Activated naive CD4-positive, alpha-beta T cell treated with anti-CD3 and anti-CD28 coated beads for 36 hours (primary cell): ENCODE results near the gene FGF3. TPM values are rescaled to one million over a fixed set of nuclear protein-coding genes. Genes with fewer than 3 reads are reported as not detected.

Experiments used
- CTCF ChIA-PET: fragments of 350-600 bp; sonication (Branson Sonifier 250); formaldehyde crosslinking; loops from one replicate; lab custom pipeline; 2021; ENCODE audit warnings: antibody characterized with exemption; lab: Charles Lee
- DNase-seq: peaks from one replicate; pipeline ENCODE4 v3.0.0-alpha.2; 2020
- H3K27ac Mint-ChIP-seq: one replicate; pipeline ENCODE4 v1.8.0; 2021; ENCODE audit warnings: mild to moderate bottlenecking, mixed read lengths
- H3K27me3 Mint-ChIP-seq: one replicate; pipeline ENCODE4 v1.8.0; 2021; ENCODE audit warnings: low read depth, mixed read lengths
- H3K36me3 Mint-ChIP-seq: one replicate; pipeline ENCODE4 v1.8.0; 2021; ENCODE audit warnings: low read depth, mixed read lengths
- H3K4me1 Mint-ChIP-seq: one replicate; pipeline ENCODE4 v1.8.0; 2021; ENCODE audit warnings: low read depth, mixed read lengths
- H3K4me3 Mint-ChIP-seq: one replicate; pipeline ENCODE4 v1.8.0; 2021; ENCODE audit warnings: mild to moderate bottlenecking, moderate library complexity, mixed read lengths
- H3K9me3 Mint-ChIP-seq: one replicate; pipeline ENCODE4 v1.8.0; 2021; ENCODE audit warnings: mixed read lengths
- intact Hi-C: fragments of 100-400 bp; cut with micrococcal nuclease; formaldehyde crosslinking; loops from one replicate; pipeline ENCODE4 v1.15.1; 2023
- total RNA-seq, 2 experiments: library from RNA; stranded (reverse); gene quantifications; one replicate each; pipeline ENCODE4 v1.2.3, GENCODE V29; 2021

FGF3 gene
- total RNA-seq, 2 experiments from 2014 or later: not detected

- H3K36me3 Mint-ChIP-seq: no peaks in the 10 kb centered on the region
- intact Hi-C loops: loop anchor here (5.0 kb wide), 2 partner anchors 140 to 155 kb away; partner anchors contain the start of gene FGF19
- H3K9me3 Mint-ChIP-seq: peaks cover 4% of the 10 kb centered on the region
- DNase-seq: peak; percentile 46
- no peak overlapping the region for H3K4me3 Mint-ChIP-seq
- no peaks in the 10 kb centered on the region for H3K4me1 Mint-ChIP-seq
- no peak overlapping the region for H3K27ac Mint-ChIP-seq
- CTCF ChIA-PET: interaction anchor here (0.8 kb wide), 1 partner anchor 13 kb away, joined by 3 read pairs; no protein-coding TSS in a partner anchor
- H3K27me3 Mint-ChIP-seq: peaks cover 13% of the 10 kb centered on the region
These were observed 22.9 kb upstream of the FGF3 start for GRCh38 chr11:69841859-69842698.

GRCh38 chr11:69841170-69841858 is 22.1 kb upstream of the FGF3 start:
- CTCF ChIA-PET: interaction anchor here (0.8 kb wide), 1 partner anchor 12 kb away, joined by 3 read pairs; no protein-coding TSS in a partner anchor

GRCh38 chr11:69840371-69841169 is 21.4 kb upstream of the FGF3 start:
- Mint-ChIP-seq H3K27me3 (peaks cover 20% of the 10 kb centered on the region), H3K4me1 (no peaks in the 10 kb centered on the region), H3K36me3 (no peaks in the 10 kb centered on the region), H3K9me3 (peaks cover 4% of the 10 kb centered on the region), H3K4me3 (no peak overlapping the region), H3K27ac (no peak overlapping the region)
- no peak for DNase-seq
- intact Hi-C loops: loop anchor here (5.0 kb wide), 2 partner anchors 138 to 153 kb away; partner anchors contain the start of gene FGF19
- CTCF ChIA-PET: no interaction called here

More at GRCh38 chr11:69841170-69841858, 22.1 kb upstream of the FGF3 start:
- Mint-ChIP-seq H3K9me3 (peaks cover 4% of the 10 kb centered on the region), H3K4me1 (no peaks in the 10 kb centered on the region), H3K27me3 (peaks cover 15% of the 10 kb centered on the region), H3K4me3 (no peak overlapping the region), H3K36me3 (no peaks in the 10 kb centered on the region), H3K27ac (no peak overlapping the region)
- intact Hi-C loops: loop anchor here (5.0 kb wide), 2 partner anchors 139 to 154 kb away; partner anchors contain the start of gene FGF19
- no peak for DNase-seq

- intact Hi-C loops: no loop called here
- no peaks in the 10 kb centered on the region for H3K4me1 Mint-ChIP-seq
- CTCF ChIA-PET: interaction anchor here (0.7 kb wide), 1 partner anchor 47 kb away, joined by 3 read pairs; no protein-coding TSS in a partner anchor
- no peaks in the 10 kb centered on the region for H3K36me3 Mint-ChIP-seq
- no peak overlapping the region for H3K4me3 Mint-ChIP-seq
- no peak for DNase-seq
- H3K27ac Mint-ChIP-seq: no peak overlapping the region
- peaks cover 25% of the 10 kb centered on the region for H3K27me3 Mint-ChIP-seq
- H3K9me3 Mint-ChIP-seq: peaks cover 4% of the 10 kb centered on the region
These were observed 20.3 kb upstream of the FGF3 start for GRCh38 chr11:69839516-69839915.

- Mint-ChIP-seq H3K9me3 (peaks cover 4% of the 10 kb centered on the region), H3K4me1 (no peaks in the 10 kb centered on the region), H3K36me3 (no peaks in the 10 kb centered on the region), H3K4me3 (no peak overlapping the region), H3K27me3 (peaks cover 34% of the 10 kb centered on the region), H3K27ac (no peak overlapping the region)
- intact Hi-C loops: no loop called here
- DNase-seq: no peak
- CTCF ChIA-PET: no interaction called here
These were observed 18.6 kb upstream of the FGF3 start for GRCh38 chr11:69837791-69838190.

- CTCF ChIA-PET: no interaction called here
- DNase-seq: no peak
- Mint-ChIP-seq H3K4me3 (no peak overlapping the region), H3K4me1 (no peaks in the 10 kb centered on the region), H3K36me3 (no peaks in the 10 kb centered on the region), H3K27me3 (peaks cover 36% of the 10 kb centered on the region), H3K27ac (no peak overlapping the region), H3K9me3 (peaks cover 1% of the 10 kb centered on the region)
- intact Hi-C loops: no loop called here
These were observed 17.2 kb upstream of the FGF3 start for GRCh38 chr11:69836401-69836800.

GRCh38 chr11:69834811-69835800 is 15.9 kb upstream of the FGF3 start:
- Mint-ChIP-seq H3K4me3 (no peak overlapping the region), H3K9me3 (no peaks in the 10 kb centered on the region), H3K4me1 (no peaks in the 10 kb centered on the region), H3K27me3 (peaks cover 32% of the 10 kb centered on the region), H3K27ac (no peak overlapping the region), H3K36me3 (no peaks in the 10 kb centered on the region)
- CTCF ChIA-PET: no interaction called here
- intact Hi-C loops: no loop called here
- DNase-seq: no peak

- no peak overlapping the region for H3K27ac Mint-ChIP-seq
- no peaks in the 10 kb centered on the region for H3K4me1 Mint-ChIP-seq
- CTCF ChIA-PET: no interaction called here
These were observed 15.0 kb upstream of the FGF3 start for GRCh38 chr11:69834251-69834650.

GRCh38 chr11:69832561-69833413 is 13.6 kb upstream of the FGF3 start:
- Mint-ChIP-seq H3K4me1 (no peaks in the 10 kb centered on the region), H3K27ac (no peak overlapping the region), H3K4me3 (no peak overlapping the region), H3K36me3 (no peaks in the 10 kb centered on the region), H3K9me3 (no peaks in the 10 kb centered on the region), H3K27me3 (peaks cover 28% of the 10 kb centered on the region)
- DNase-seq: no peak
- CTCF ChIA-PET: interaction anchor here (1.1 kb wide), 1 partner anchor 17 kb away, joined by 6 read pairs; no protein-coding TSS in a partner anchor
- intact Hi-C loops: no loop called here

More at GRCh38 chr11:69834251-69834650, 15.0 kb upstream of the FGF3 start:
- Mint-ChIP-seq H3K4me3 (no peak overlapping the region), H3K9me3 (no peaks in the 10 kb centered on the region), H3K27me3 (peaks cover 32% of the 10 kb centered on the region), H3K36me3 (no peaks in the 10 kb centered on the region)
- DNase-seq: no peak
- intact Hi-C loops: no loop called here

- H3K27ac Mint-ChIP-seq: no peak overlapping the region
- peaks cover 26% of the 10 kb centered on the region for H3K27me3 Mint-ChIP-seq
- H3K4me3 Mint-ChIP-seq: no peak overlapping the region
- H3K36me3 Mint-ChIP-seq: no peaks in the 10 kb centered on the region
- DNase-seq: no peak
- no peaks in the 10 kb centered on the region for H3K4me1 Mint-ChIP-seq
- intact Hi-C loops: no loop called here
- no peaks in the 10 kb centered on the region for H3K9me3 Mint-ChIP-seq
- CTCF ChIA-PET: interaction anchor here (1.1 kb wide), 1 partner anchor 18 kb away, joined by 6 read pairs; no protein-coding TSS in a partner anchor
These were observed 12.8 kb upstream of the FGF3 start for GRCh38 chr11:69831985-69832384.
